ENCODE data around the gene ZCWPW1.

DNA sequence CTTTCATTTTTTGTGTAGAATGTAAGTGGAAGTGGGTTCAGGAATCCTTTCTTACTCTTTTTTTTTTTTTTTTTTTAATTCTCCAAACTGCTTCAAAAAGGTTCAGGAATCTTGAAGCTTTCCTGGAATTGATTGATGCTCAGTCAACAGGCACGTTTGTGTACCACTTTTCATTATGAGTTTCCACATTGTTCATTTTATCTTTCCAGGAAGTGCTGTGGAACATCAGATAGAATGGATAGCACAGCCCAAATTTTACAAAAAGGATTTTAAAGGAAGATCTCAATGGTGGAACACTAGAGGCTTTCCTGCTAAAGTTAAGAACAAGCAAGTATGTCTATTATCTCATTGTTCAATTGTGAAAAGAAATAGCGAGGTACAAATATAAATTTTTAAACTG is 9.7 kb upstream of the ZCWPW1 start:
- TF ChIP-seq CTCF (IDR thresholded peaks at IDR 0.05; ENCODE audit: low read length) (no peak), EZH2 (IDR thresholded peaks at IDR 0.05; ENCODE audit: borderline replicate concordance, low read length) (no peak)
